Stimulated activated CD8-positive, alpha-beta memory T cell treated with anti-CD3 and anti-CD28 coated beads, Interleukin-7, amount 100 ng/mL, for 1 hour (primary cell): ENCODE measurements around the gene PEAK1.

Source experiments
- DNase-seq, 2 donors: peaks; one replicate each; pipeline ENCODE4 v3.0.0-alpha.2; 2020; ENCODE audit warnings: low read depth in 2 of 2

PEAK1 gene

DNA sequence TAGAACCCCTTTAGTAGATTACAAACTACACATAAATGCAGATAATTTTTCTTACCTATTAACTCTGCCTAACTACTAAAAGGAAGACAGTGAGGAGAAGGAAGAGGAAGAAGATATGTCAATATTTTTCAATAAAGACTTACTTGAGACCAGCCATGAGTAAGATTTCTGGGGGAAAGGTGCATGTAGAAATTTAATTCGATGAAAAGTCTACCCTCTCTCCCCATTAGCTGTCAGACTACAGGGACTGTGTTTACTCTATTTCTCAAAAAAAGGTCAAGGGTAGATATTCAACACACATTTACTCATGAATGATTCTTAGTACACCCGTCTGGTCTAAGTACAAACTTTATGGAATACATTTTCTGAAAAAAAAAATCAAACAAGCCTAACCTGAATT is 355.8 kb downstream of the PEAK1 start:
- no peak for DNase-seq

DNA sequence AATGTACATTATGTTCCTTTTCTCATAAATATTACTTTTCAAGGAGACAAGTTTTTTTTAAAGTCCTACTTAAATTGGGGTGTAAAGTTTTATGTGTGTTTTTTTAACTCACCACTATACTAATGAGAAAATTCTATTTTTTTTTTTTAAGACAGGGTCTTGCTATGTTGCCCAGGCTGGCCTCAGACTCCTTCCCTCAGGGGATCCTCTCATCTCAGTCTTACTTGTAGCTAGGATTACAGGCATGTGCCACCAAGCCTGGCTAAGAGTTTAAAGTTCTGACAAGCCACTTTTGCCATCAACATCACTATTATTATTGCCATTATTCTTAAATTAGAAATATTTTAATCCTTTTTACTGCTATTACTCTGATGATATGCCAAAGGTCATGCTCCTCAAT is 356.7 kb downstream of the PEAK1 start:
- DNase-seq, result no peak

GRCh38 chr15:77060546-77060945 is 359.4 kb downstream of the PEAK1 start:
- DNase-seq, result no peak

- DNase-seq, result no peak
These were observed 360.0 kb downstream of the PEAK1 start for GRCh38 chr15:77059786-77060361.

- DNase-seq, result no peak
These were observed 361.4 kb downstream of the PEAK1 start for GRCh38 chr15:77058468-77058867.

- DNase-seq, result no peak
These were observed 362.2 kb downstream of the PEAK1 start for GRCh38 chr15:77057685-77058084.

DNA sequence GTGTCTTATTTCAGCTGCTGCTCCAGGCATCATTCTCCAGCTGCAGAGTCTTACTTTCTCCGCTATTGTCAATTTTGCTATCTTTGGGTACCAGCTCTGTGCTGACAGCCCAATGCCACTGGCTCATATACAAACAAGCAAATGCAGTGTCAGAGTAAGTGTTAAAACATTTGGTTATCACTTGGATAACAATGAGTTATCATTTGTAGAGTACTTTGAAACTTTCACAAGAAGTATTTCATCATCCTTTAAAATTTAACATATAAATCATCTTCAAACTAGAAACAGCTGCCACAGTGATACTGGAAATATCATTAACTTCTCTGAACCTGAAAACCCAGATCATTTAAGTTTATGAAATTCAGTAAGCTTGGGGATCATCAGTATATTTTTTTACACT is 362.8 kb downstream of the PEAK1 start:
- no peak for DNase-seq

DNA sequence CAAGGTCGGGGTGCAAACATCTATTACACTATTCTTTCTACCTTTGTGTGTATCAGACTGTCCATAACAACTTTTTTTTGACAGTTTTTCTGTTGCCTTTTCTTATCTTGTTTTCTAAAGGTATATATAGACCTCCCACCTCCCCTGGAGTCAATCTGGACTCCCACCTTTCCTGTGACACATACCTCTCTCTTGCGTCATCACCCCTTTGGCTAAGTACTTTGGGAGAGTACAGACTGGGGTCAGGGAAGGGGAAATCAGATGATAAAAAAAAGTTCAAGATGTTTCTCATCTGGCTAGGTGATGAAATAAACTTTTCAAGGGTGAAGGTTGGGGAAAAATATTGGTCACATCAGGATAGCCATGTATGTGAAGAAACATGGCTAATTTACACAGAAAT is 366.2 kb downstream of the PEAK1 start:
- DNase-seq, result no peak

DNA sequence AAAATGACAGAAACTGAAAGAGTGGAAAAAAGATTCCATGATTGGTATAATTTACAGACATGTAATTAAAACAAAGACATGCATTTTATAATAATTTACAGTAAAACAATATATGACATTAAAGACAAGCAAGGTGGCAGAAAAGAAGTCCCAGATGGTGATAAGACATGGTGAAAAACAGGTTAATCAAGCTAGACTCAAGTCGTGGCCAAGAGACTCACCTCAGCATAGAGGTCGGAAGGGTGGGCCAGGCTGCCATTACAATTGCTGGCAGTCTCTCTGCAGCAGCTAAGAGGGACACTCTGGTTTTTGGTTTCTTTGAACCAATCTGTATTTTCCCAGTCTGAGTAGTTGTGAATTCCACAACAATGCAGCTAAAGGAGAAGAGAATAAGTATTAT is 367.3 kb downstream of the PEAK1 start:
- no peak for DNase-seq
